Measurements from ENCODE around the gene RALGAPA1. TPM values are rescaled to one million over a fixed set of nuclear protein-coding genes. Genes with fewer than 3 reads are reported as not detected.

Gene RALGAPA1
- total and polyA plus RNA-seq, 9 donors: 18.0 to 99.5 (median 79.3) TPM

GRCh38 chr14:35854696-35855270, 45.7 kb upstream of the RALGAPA1 start:
- intact Hi-C loops (cut with DNase I): no loop called here
- 88 to 97% (median 90%) methylated on average over 1 of the region's 1 CpG for WGBS, 3 donors
- Histone ChIP-seq H3K27ac (no peak overlapping the region), H3K36me3 (no peaks in the 10 kb centered on the region), H3K27me3 (no peaks in the 10 kb centered on the region), H3K9me3 (no peaks in the 10 kb centered on the region), H3K4me1 (ENCODE audit: insufficient read depth) (no peaks in the 10 kb centered on the region), H3K4me3 (no peak overlapping the region)
- TF ChIP-seq CTCF (IDR thresholded peaks at IDR 0.05) (no peak), EP300 (IDR thresholded peaks at IDR 0.05) (no peak), POLR2A (IDR thresholded peaks at IDR 0.05) (no peak)
- no peak for DNase-seq

GRCh38 chr14:35853225-35853624, 44.1 kb upstream of the RALGAPA1 start:
- 96 to 99% (median 97%) methylated on average over 2 of the region's 2 CpGs for WGBS, 3 donors
- H3K4me1 ChIP-seq (ENCODE audit: insufficient read depth): no peaks in the 10 kb centered on the region
- H3K27ac ChIP-seq: no peak overlapping the region
- no peak overlapping the region for H3K4me3 ChIP-seq
- no peaks in the 10 kb centered on the region for H3K9me3 ChIP-seq
- no peak for TF ChIP-seq POLR2A (IDR thresholded peaks at IDR 0.05)
- no peaks in the 10 kb centered on the region for H3K27me3 ChIP-seq
- no peak for DNase-seq
- H3K36me3 ChIP-seq: no peaks in the 10 kb centered on the region
- intact Hi-C loops (cut with DNase I): no loop called here

DNA sequence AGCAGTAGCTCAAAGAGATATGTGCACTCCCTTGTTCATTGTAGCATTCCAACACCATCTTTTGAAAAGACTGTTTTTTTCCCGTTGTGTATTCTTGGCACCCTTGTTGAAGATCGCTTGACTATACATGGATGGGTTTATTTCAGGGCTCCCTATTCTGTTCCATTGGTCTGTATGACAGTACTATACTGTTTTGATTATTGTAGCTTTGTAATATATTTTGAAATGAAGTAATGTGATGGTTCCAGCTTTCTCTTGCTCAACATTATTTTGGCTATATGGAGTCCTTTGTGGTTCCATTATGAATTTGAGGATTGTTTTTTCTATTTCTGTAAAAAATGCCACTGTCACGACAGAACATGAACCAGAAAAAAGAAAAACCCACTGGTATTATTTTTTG, 42.7 kb upstream of the RALGAPA1 start:
- TF ChIP-seq POLR2A (IDR thresholded peaks at IDR 0.05): no peak
- TF ChIP-seq CTCF (IDR thresholded peaks at IDR 0.05): no peak
- no peak for TF ChIP-seq EP300 (IDR thresholded peaks at IDR 0.05)
- no peaks in the 10 kb centered on the region for H3K27me3 ChIP-seq
- no peak for DNase-seq
- no peaks in the 10 kb centered on the region for H3K9me3 ChIP-seq
- no peak overlapping the region for H3K27ac ChIP-seq
- no peaks in the 10 kb centered on the region for H3K36me3 ChIP-seq
- 83 to 99% (median 95%) methylated on average over 3 of the region's 3 CpGs for WGBS, 3 donors
- no peaks in the 10 kb centered on the region for H3K4me1 ChIP-seq (ENCODE audit: insufficient read depth)
- intact Hi-C loops (cut with DNase I): no loop called here
- no peak overlapping the region for H3K4me3 ChIP-seq

DNA sequence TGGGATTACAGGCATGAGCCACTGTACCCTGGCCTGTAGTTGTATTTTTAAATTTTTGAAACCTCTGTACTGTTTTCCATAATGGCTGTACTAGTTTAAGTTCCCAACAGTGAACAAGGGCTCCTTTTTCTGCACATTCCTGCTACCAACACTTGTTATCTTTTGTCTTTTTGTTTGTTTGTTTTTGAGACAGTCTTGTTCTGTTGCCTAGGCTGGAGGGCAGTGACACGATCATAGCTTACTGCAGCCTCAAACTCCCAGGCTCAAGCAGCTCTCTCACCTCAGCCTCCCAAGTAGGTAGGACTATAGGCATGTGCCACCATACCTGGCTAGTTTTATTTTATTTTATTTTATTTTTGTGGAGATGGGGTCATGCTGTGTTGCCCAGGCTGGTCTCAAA, 40.0 kb upstream of the RALGAPA1 start:
- Histone ChIP-seq H3K36me3 (no peaks in the 10 kb centered on the region), H3K27me3 (no peaks in the 10 kb centered on the region), H3K27ac (no peak overlapping the region), H3K9me3 (no peaks in the 10 kb centered on the region), H3K4me3 (no peak overlapping the region), H3K4me1 (ENCODE audit: insufficient read depth) (no peaks in the 10 kb centered on the region)
- intact Hi-C loops (cut with DNase I): no loop called here
- no peak for TF ChIP-seq POLR2A (IDR thresholded peaks at IDR 0.05)
- TF ChIP-seq EP300 (IDR thresholded peaks at IDR 0.05): no peak
- TF ChIP-seq CTCF (IDR thresholded peaks at IDR 0.05): no peak
- DNase-seq: no peak
- 77 to 86% (median 85%) methylated on average over 1 of the region's 1 CpG for WGBS, 3 donors

DNA sequence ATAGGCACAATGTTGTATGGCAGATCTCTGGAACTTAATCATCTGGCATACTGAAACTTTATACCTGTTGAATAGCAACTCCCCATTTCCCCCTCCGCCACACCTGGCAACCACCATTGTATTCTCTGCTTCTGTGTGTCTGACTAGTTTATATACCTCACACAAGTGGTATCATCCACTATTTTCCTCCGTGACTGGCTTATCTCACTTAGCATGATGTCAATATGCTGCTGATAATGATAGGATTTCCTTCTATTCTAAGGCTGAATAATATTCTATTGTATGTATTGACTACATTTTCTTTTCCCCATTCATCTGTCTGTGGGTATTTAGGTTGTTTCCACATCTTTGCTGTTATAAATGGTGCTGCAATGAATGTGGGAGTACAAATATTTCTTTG, 38.5 kb upstream of the RALGAPA1 start:
- DNase-seq: no peak
- intact Hi-C loops (cut with DNase I): no loop called here
- WGBS, 3 donors: 92 to 94% (median 94%) methylated on average over 2 of the region's 2 CpGs
- no peaks in the 10 kb centered on the region for H3K9me3 ChIP-seq
- no peak for TF ChIP-seq POLR2A (IDR thresholded peaks at IDR 0.05)
- TF ChIP-seq EP300 (IDR thresholded peaks at IDR 0.05): no peak
- no peak for TF ChIP-seq CTCF (IDR thresholded peaks at IDR 0.05)
- no peak overlapping the region for H3K4me3 ChIP-seq
- no peak overlapping the region for H3K27ac ChIP-seq
- no peaks in the 10 kb centered on the region for H3K36me3 ChIP-seq
- H3K27me3 ChIP-seq: no peaks in the 10 kb centered on the region
- H3K4me1 ChIP-seq (ENCODE audit: insufficient read depth): no peaks in the 10 kb centered on the region
